HL-60/S4 (cell line): ENCODE results near the gene BCL10.

Source experiments
- in situ Hi-C: fragments of 300-500 bp; cut with MboI; formaldehyde crosslinking; loops from 2 replicates; pipeline ENCODE4 v1.14.3; 2022; ENCODE audit warnings: low sequenced_read_pairs

BCL10 gene

GRCh38 chr1:85224734-85225623 lies 51.5 kb downstream of the BCL10 start:
- in situ Hi-C loops: no loop called here

GRCh38 chr1:85224295-85224694 lies 52.1 kb downstream of the BCL10 start:
- in situ Hi-C loops: no loop called here

- in situ Hi-C loops: no loop called here
These were observed 53.1 kb downstream of the BCL10 start for GRCh38 chr1:85223334-85223733.

GRCh38 chr1:85220756-85221201 lies 55.7 kb downstream of the BCL10 start:
- in situ Hi-C loops: no loop called here

GRCh38 chr1:85219853-85220610 lies 56.4 kb downstream of the BCL10 start:
- in situ Hi-C loops: no loop called here

- in situ Hi-C loops: no loop called here
These were observed 59.7 kb downstream of the BCL10 start for GRCh38 chr1:85216697-85217096.
